Brain pericyte (primary cell): ENCODE data around the gene SLCO2A1.

ENCODE experiments used
- DNase-seq: peaks from one replicate; pipeline ENCODE4 v3.0.0-alpha.2; 2012; ENCODE audit warnings: low read depth, low spot score

Gene SLCO2A1

DNA sequence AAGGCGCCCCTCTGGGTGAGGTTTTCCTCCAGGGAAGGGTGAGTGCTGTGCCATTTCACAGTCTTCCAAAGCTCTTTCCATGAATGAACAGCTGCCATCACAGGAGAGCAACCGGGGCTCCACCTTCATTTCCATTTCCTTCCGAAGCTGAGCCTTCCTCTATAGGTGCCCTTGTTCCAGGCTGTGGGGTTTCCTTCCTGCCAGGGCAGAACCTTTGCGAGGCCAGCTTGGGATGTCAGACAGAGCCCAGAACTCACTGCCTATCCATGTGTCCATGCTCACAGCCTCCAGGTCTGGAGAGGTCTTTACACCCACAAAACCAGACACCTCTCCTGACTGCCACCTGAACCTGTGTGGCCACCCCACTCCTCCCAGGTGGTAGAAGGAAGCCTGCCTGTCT, 49.2 kb downstream of the SLCO2A1 start:
- no peak for DNase-seq

DNA sequence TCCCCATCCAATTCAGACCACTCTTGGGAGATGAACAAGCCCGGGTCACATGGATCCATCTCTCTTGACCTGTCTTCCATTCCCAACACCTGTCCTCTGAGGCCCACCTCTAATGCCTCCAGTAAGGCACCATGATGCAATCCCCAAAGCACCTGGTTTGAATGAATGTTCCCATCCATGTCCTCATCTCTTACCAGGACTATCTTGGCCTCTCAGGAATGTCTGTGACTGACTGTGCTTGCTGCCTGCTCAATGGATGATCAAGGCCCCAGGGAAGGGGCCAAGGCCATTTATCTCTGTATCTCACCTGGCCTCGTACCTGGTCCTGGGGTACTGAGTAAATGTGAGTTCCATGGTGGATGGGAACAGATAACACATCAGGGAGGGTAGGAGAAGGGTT, 49.7 kb downstream of the SLCO2A1 start:
- no peak for DNase-seq

DNA sequence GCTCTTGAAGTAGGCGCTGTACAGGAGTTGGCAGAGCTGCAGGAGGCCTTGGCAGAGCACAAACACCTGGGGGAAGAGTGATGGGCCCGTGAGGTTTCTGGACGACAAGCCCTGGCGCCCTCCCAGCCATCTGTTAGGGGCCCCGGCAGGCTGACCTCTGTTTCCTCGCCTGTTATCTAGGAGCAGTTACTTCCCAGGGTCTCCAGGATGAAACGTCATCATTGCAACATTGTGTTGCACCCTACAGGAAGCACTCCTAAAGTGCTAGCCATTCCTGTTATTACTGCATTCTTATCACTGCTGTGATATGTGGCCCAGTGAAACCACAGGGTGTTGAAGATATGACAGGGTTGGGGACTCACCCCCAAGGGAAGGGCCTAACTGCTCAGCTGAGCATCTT, 50.2 kb downstream of the SLCO2A1 start:
- DNase-seq: no peak

DNA sequence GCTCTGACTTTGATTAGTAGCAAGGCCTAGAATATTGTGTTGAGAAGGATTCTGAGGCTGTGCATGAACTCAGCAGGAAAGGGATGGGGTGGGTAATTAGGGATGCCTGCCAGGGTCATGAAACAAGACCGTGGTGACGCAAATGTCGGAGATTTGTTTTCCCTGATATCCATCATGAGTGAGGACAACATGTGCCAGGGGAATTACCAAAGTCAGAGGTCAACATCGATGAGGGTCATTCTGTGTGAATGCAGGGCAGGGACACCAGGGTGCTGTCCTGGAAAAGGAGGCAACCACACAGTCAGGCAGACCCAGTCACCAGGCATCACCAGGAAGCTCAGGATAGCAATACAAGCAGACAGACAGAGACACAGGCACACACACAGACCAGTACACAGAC, 52.2 kb downstream of the SLCO2A1 start:
- no peak for DNase-seq

DNA sequence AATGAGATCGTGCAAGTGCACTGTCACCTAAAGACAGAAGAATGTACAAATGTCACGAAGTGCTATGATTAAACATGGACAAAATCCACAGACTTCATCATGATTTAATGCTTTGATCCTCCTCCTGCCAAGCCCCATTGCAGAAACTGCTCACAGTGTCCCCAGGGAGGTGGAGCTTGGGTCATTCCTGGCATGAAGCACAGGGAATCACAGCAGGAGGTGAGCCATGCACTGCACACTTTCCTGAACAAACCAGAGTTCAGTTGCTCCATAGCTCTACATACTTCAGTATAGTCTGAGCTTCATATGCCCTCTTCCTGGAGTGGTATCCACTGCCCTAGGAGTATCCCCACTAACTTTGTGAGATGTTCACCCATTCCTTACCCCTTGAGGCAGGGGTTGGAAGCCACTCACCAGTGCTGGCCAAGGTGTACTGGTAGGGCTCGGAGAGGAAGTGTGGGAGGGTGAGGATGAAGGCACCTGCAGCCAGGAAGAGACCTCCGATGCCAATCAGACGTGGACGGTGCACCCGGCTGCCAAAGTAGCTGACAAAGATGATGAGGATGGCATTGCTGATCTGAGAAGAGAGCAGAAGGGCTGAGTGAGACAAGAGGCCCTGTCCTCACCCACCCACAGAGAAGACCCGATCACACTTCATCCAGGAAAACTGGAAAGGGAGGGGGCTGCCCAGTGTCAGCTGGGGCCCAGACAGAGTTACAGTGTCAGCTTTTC, 56.3 kb downstream of the SLCO2A1 start:
- no peak for DNase-seq

DNA sequence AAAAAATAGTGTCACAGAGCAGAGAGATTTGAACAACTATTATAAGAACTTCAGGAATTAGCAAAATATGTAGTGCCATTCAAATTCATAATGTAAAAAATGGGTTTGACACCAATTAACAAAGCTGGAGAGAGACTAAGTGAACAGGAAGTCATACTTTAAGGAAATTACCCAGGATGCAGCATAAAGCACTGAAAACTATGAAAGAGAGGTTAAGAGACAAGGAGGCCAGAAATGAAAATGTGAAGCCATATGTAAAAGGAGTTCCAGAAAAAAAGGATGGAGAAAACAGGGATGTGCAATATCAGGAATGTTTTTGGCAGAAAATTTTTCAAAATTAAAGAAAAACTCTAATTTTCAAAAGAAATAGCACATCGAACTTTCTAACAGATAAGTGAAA, 57.6 kb downstream of the SLCO2A1 start:
- no peak for DNase-seq

DNA sequence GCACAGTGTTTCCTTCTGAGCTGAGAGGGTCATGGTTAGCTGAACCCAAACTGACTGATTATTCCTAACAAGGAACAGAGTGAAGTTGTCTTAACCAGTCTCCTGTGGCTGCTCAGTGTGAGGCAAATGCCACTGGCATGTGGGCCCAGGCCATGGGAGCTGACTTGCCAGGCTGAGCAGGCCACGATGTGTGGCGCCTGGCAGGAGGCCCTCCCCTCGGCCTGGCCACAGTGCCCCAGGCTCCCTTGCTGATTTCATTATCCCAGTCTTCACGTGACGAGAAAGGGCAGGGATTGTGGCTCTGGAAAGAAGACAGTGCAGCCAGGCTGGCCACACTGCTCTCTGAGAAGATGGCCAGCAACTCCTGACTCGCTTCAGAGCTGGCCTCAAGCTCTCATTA, 58.8 kb downstream of the SLCO2A1 start:
- no peak for DNase-seq

DNA sequence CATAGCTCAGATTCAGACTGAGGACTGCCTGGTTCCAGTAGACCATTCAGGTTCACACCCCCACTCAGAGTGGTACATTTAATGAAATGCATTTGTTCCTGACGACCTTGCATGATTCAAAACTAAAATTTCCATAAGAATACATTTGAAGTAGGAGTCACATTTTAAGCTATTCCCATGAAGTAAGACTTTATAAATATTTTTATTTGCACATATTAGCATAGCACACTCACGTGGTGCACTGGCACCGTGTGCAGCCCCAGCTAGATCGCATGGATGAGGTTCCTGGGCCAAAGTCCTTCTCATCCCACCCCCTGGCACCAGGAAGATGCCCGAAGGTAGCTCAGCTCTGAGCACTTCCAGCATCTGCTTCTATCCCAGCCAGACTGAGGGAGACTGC, 59.4 kb downstream of the SLCO2A1 start:
- no peak for DNase-seq

DNA sequence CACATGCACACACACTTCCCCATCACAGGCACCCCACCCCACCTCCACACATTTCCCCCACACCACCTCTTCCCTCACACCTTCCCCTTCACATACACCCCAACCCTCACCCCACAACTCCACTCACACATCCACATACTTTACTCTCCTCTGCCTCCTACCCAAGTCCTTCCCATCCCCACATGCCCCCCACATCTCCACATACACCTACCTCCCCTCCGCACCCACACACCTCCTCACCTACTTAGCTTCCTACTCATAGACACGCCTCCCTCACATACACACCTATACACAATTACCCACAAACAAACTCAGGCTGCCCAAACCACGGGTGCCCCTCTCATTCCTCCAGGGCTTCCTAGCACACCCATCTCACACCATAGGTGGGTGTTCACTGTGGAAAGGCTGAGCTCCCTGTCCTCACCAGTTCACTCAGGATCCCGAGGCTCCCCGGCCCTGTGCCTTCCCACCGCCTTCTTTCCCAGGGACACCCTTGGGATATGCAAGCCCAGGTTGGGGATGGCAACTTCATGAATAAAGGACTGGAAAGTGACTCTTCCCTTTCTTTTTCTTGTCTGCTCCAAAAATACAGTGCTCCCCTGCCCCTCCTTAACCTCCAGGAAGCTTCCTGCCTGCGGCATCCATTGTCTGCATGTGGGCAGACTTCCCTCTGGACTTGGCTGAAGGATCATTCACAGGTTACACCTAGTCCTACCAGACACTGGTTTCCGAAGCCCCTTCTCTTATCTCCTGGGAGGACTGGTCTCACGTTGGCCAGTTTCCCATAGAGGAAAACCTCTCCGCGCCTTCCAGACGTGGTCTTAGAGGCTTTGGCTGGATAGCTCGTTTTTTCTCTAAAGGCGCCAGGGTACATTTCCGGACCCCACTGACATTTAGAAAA, 61.5 kb downstream of the SLCO2A1 start:
- DNase-seq: no peak

DNA sequence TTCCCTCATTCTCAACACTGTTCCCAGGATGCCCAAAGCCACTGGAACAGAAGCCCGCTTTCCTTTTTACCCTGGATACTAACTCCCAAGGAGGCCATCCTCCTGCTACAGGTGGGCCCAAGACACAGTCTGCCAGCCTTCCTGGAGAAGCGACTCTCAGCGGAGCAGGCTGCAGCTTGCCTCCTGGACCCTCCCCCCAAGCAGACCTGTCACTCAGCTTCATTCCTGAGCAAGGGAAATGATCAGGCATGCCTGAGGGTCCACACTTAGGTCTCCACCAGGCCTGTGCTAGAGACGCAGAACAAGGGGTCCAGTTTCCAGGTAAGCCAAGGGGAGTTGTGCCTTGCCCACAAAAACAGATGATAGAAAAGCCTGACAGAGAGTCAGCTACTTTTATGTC, 62.8 kb downstream of the SLCO2A1 start:
- no peak for DNase-seq

DNA sequence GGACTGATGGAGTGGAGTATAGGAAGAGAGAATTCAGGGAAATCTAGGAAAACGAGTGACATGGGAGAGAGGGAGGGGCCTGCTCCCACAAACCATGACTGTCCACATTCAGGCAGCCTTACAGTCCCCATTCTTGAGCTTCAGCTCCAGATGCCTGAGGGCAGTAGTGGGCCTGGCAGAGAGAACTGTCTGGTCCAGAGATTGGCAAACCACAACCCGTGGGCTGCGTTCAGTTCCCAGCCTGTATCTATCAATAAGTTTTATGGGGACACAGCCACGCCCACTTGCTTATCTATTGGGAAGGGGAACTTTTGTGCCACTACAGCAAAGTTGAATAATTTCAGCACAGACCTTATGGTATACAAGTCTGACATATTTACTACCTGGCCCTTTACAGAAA, 63.8 kb downstream of the SLCO2A1 start:
- no peak for DNase-seq

DNA sequence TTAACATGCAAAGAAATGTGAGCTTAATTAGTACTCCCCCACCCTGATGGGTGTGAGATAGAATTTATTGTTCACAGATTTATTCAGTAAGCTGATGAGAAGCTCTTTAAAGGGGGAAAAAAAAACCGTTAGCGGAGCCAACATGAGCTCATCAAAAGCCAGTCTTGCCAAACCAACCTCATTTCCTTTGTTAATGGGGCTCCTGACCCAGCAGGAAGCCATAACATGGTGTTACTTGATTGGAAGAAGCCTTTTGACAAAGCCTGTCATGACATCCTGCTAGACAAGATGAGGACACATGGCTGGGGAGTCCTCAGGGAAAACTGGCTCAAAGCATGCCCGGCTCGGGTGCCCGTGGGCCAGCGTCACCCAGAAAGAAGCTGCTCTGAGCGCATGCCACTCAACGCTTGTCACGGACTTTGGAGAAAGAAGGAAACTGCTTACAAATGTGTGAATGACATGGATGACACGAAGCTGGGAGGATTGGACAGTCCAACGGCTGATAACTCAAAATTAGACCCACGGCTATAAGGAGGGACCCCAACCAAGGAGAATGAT, 64.6 kb downstream of the SLCO2A1 start:
- no peak for DNase-seq

DNA sequence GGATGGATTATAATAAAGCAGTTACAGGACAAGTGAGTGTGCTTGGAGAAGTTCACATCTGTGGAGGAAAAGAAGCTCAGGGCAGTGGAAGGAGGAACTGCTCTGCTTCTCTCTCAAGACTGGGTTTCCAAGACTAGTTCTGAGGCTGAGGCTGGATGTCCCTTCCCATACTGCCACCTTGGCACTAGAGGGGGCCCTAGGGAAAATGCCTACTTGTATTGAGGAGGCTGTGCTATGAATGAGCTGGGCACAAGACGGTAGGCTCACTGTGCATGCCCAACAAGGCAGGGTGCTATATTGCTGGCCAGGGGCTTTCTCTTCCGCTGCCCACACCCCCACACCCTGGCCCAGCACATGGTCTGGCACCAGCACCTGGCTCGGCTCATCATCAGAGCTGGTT, 65.2 kb downstream of the SLCO2A1 start:
- DNase-seq: no peak

DNA sequence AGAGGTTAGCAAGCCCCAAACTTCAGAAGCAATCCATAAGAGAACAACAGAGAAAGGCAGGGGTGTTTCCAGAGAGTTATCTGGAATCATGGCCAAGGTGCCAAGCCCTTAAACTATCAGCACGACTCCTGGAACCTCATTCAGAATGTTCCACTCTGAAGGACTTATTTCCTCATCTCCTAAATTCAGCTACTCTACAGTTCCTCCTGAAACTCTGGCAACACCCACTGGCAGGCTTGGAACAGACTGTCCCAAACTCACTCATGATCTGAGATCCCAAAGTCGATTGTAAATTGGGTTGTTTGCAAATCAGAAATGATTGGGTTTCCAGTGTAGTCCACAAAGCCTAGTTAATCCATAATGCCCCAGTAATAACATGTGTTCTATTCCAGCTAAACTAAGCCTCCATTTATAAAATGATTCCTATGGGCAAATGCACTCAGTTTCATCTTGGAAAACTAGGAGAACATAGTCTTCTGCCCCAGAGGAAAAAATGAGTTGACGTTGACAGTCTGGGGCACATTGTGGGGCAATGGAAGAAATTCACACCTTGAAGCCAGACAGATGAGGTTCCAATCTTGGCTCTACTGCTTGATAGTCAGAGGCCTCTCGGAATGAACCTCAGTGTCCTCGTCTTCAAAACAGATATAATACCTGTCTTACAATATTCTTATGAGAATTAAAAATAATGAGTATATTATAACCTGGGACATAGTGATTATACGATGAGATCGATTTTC, 65.9 kb downstream of the SLCO2A1 start:
- DNase-seq: no peak

DNA sequence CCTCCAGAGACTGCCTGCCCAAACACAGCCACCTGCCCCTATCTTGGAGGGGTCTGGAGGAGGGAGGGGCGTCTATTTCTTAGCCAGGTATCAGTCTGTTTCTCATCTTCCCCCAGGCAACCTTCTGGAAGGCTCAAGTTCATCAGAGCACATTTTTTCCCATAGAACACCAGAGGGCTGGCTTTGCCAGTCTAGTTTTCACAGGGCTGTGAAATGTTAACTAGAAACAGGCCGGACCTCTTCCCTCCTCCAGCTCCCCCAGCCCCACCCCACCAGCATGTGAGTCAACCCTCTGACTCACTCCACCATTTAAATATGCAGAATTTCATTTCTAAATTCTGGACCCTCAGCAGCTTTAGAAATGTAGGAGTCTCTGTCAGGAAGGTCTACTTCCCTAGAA, 66.9 kb downstream of the SLCO2A1 start:
- DNase-seq: no peak

DNA sequence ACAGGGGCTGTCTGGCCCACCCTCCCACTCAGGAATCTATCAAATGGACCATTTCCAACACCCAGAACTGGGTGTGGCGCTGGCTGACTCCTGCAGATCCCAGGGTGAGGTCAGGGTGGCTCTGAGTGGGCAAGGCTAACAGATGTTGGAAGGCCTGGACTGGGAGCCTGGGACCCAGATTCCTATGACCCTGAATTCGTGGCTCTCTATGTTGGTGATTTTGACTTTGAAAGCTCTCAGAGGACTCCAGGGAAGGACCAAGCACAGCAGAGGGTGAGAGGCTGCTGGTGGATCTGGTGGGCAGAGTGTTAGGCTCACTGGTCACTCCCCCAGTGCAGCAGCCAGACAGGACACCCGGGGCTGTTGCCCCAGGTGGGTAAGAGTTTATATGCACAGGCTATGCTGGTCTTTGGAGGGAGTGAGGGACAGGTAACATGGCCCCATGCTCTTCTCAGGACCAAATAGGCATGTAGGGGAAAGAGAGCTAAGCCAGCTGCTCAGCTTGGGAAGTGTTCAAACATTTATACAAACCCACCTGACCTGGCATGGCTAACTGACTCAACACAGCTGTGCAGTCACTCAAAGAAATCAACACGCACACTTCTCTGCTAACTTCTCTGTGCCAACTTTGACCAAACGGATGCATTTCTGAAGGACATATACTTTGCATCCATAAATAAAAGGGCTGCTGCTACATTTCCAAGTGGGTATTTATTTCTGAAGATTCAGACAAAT, 71.5 kb downstream of the SLCO2A1 start:
- DNase-seq: no peak

DNA sequence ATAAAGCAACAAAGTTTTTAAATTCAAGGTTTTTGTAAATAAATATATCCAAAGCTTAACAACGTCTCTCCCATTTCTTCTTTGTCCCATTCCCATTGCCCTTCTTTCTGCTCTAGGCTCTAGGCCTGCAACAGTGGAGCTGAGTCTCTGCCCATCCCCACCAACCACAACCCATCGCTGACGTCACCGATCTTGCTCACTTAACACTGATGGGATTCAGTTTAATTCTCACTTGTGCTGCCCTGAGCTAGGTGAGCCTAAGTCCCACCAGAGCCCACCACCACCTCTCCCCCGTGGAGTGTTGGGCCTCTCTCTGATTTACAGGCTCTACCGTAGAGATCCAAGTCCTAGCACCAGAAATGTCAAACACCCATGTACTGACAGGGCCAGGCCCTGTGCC, 72.7 kb downstream of the SLCO2A1 start:
- no peak for DNase-seq

DNA sequence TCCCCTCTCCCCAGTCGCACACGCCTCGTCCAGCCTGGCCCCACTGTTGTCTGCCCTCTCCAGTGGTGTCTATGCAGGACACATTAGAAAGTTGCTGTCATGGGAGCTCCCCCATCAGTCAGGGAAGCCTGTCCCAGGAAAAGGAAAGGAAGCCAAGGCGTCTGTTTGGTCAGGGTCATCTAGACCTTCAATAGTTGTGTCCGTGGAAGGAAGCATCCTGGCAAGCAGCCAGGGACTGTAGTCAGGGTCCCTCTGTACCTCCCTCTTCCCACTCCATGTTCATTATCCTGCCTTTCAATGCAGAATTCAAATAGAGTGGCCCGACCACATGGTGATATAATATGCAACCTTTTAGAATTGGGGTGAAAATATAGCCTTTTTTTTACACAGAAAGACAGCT, 73.4 kb downstream of the SLCO2A1 start:
- DNase-seq: no peak

DNA sequence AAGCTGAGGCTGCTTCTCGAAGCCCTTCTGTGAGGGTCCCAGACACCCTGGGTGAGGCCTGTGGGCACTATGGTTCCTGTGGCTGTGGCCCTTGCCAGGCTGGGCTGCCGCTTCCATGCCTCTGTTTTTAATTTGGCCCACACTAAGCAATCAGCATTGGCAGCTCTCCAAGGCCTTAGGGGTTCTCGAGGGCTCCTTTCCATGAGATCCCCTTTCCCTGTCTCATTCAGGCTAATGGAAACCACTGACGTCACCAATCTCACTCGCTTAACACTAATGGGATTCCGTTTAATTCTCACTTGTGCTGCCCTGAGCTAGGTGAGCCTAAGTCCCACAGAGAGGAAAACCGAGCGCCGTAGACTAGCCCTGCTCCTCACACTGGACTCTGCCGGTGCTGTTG, 73.8 kb downstream of the SLCO2A1 start:
- no peak for DNase-seq

DNA sequence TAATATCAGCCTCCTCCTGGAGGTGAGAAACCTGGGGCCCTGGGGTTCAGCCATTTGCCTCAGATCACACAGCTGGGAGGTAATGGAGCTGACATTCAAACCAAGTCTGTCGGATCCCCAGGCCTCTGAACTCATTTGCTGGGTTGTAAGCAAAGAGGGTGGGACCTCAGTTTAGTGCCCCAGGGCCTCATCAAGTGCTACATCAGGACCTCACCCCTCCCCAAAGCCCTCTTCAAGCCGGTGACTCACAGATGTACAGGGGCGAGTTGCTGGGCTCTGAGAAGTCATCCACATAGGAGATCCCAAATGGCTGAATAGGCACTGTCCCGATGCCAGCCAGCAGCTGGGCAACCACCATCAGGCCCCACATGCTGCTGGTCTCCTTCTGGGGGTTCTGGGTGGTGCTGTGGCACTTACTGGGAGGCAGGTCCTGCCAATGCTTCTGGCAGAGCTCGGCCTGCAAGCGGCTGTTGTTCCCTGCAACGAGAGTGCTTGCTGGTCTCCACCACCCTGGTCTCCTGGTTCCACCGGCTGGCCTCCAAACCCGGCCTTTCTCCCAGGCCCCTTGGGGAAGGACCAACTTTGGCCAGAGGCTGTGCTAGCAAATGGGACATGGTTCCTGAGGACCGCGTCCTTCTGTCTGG, 74.9 kb downstream of the SLCO2A1 start:
- no peak for DNase-seq

DNA sequence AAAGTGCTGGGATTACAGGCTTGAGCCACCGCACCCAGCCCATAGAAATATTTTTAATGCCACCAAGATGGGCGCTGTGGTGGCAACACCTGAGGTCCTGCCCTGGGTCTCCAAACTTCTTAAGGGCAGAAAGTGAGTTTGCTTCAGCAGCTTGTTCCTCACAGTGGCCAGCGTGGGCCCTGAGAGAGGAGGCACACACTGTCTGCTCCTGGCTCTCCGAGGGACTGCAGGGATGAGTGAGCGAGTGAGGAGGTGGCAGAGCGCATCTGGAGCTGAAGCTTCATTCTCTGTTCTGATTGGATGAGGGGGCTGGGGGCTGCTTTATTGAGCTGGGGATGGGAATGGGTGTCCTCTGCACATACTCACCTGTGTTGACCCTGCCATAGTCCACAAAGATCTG, 76.4 kb downstream of the SLCO2A1 start:
- DNase-seq: no peak
